SK-N-SH treated with all-trans-retinoic acid at 6 μM for 48 hours (cell line): ENCODE measurements around the gene TPH2.

Source experiments
- BACH2 ChIP-seq: fragments of 250-450 bp; sonication (Bioruptor Pico); IDR thresholded peaks from 2 replicates; pipeline ENCODE4 v1.9.0; 2021; ENCODE audit warnings: mild to moderate bottlenecking, borderline replicate concordance
- CREB5 ChIP-seq: fragments of 250-450 bp; sonication (Bioruptor Pico); IDR thresholded peaks from 2 replicates; pipeline ENCODE4 v1.5.1; 2020; ENCODE audit warnings: low read depth, mild to moderate bottlenecking, moderate library complexity
- ISL1 ChIP-seq: fragments of 250-450 bp; sonication (Bioruptor Pico); IDR thresholded peaks from 2 replicates; pipeline ENCODE4 v2.1.2; 2022; ENCODE audit warnings: mild to moderate bottlenecking, moderate library complexity
- POU6F1 ChIP-seq: fragments of 250-450 bp; sonication (Bioruptor Pico); IDR thresholded peaks from 2 replicates; pipeline ENCODE4 v1.8.0; 2021; ENCODE audit warnings: low read depth, mild to moderate bottlenecking, moderate library complexity, borderline replicate concordance
- PPARA ChIP-seq: fragments of 250-450 bp; sonication (Bioruptor Pico); IDR thresholded peaks from 2 replicates; pipeline ENCODE4 v1.5.0; 2020; ENCODE audit warnings: mild to moderate bottlenecking, borderline replicate concordance
- RARB ChIP-seq: fragments of 250-450 bp; sonication (Bioruptor Pico); IDR thresholded peaks from 2 replicates; pipeline ENCODE4 v1.8.0; 2021; ENCODE audit warnings: mild to moderate bottlenecking, moderate library complexity
- TOX ChIP-seq: fragments of 250-450 bp; sonication (Bioruptor Pico); IDR thresholded peaks from 2 replicates; pipeline ENCODE4 v1.8.0; 2021; ENCODE audit warnings: mild to moderate bottlenecking, moderate library complexity, borderline replicate concordance
- TSHZ2 ChIP-seq: fragments of 250-450 bp; sonication (Bioruptor Pico); IDR thresholded peaks from 2 replicates; pipeline ENCODE4 v1.5.0; 2020; ENCODE audit warnings: mild to moderate bottlenecking, moderate library complexity
- ZFP3 ChIP-seq: fragments of 250-450 bp; sonication (Bioruptor Pico); IDR thresholded peaks from 2 replicates; pipeline ENCODE4 v1.5.0; 2020; ENCODE audit warnings: mild to moderate bottlenecking, moderate library complexity
- ZFP30 ChIP-seq: fragments of 450-650 bp; formaldehyde crosslinking; IDR thresholded peaks from 2 replicates; pipeline ENCODE4 v1.5.0; 2022; ENCODE audit warnings: mild to moderate bottlenecking, moderate library complexity
- ZNF565 ChIP-seq: fragments of 450-650 bp; formaldehyde crosslinking; conservative IDR thresholded peaks from 2 replicates; pipeline ENCODE4 v1.5.0; 2020; ENCODE audit warnings: low read depth, mild to moderate bottlenecking, moderate library complexity
- ZNF70 ChIP-seq: fragments of 450-650 bp; formaldehyde crosslinking; IDR thresholded peaks from 2 replicates; pipeline ENCODE4 v1.5.0; 2020; ENCODE audit warnings: mild to moderate bottlenecking, moderate library complexity

GRCh38 chr12:72075891-72076557 lies 137.4 kb downstream of the TPH2 start:
- TF ChIP-seq CREB5 (CRISPR knock-in tag): no peak
- no peak for TF ChIP-seq RARB (CRISPR knock-in tag)
- no peak for TF ChIP-seq BACH2
- no peak for TF ChIP-seq ISL1 (CRISPR knock-in tag)
- TF ChIP-seq ZFP3 (CRISPR knock-in tag): no peak
- TF ChIP-seq ZNF70 (CRISPR knock-in tag): no peak
- TF ChIP-seq POU6F1 (CRISPR knock-in tag): no peak
- no peak for TF ChIP-seq TSHZ2 (CRISPR knock-in tag)
- TF ChIP-seq TOX: no peak
- no peak for TF ChIP-seq ZFP30 (CRISPR knock-in tag)
- TF ChIP-seq PPARA (CRISPR knock-in tag): no peak
- no peak for TF ChIP-seq ZNF565 (CRISPR knock-in tag)
